Panc1 (cell line): ENCODE measurements around the gene NFATC3. TPM values are rescaled to one million over a fixed set of nuclear protein-coding genes. Genes with fewer than 3 reads are reported as not detected.

ENCODE experiments used
- ATAC-seq: fragments of 200-7000 bp; cut with Tn5 transposase; 2 replicates; pipeline ENCODE4 v1.9.1; 2020; ENCODE audit warnings: mild to moderate bottlenecking, moderate library complexity
- BruUV-seq: library from RNA; stranded (reverse); fragments of 400-500 nt; replicated peaks from 2 replicates; lab custom pipeline; 2021; lab: Mats Ljungman, UMichigan
- CTCF ChIA-PET: fragments of 300-600 bp; sonication (Branson Sonifier 250); formaldehyde crosslinking; loops from one replicate; lab custom pipeline; 2022; ENCODE audit warnings: antibody characterized with exemption; lab: Charles Lee
- POLR2A ChIA-PET: fragments of 300-600 bp; sonication (Branson Sonifier 250); formaldehyde crosslinking; loops from one replicate; lab custom pipeline; 2022; ENCODE audit warnings: antibody characterized with exemption; lab: Charles Lee
- DNase-seq: peaks from one replicate; pipeline ENCODE4 v3.0.0-alpha.2; 2010; ENCODE audit warnings: low read depth, low spot score
- H3K27ac ChIP-seq: 2 replicates; pipeline ENCODE4 v1.5.1; 2011; ENCODE audit warnings: mild to moderate bottlenecking, low read length, inconsistent platforms
- H3K27me3 ChIP-seq: fragments of 200-500 bp; sonication (Bioruptor generic); 2 replicates; pipeline ENCODE4 v1.6.0; 2014; ENCODE audit warnings: low read length, inconsistent platforms; ENCODE audit not compliant: control insufficient read depth, insufficient read depth
- H3K36me3 ChIP-seq: fragments of 200-500 bp; sonication (Bioruptor generic); 2 replicates; pipeline ENCODE4 v1.5.1; 2014; ENCODE audit warnings: inconsistent platforms, mild to moderate bottlenecking, low read length, moderate library complexity; ENCODE audit not compliant: control insufficient read depth, insufficient read depth
- H3K4me1 ChIP-seq: 2 replicates; pipeline ENCODE4 v1.5.1; 2011; ENCODE audit warnings: inconsistent platforms, mild to moderate bottlenecking, low read length, moderate library complexity; ENCODE audit not compliant: control insufficient read depth, insufficient read depth
- H3K4me3 ChIP-seq, 2 experiments: 2 replicates each; pipeline ENCODE4 v1.5.1; 2011 to 2012; ENCODE audit warnings: low read depth in 2 of 2, low read length in 2 of 2, mild to moderate bottlenecking in 2 of 2, inconsistent platforms in 1 of 2, moderate library complexity in 1 of 2
- H3K9me3 ChIP-seq: fragments of 200-500 bp; sonication (Bioruptor generic); 2 replicates; pipeline ENCODE4 v1.5.1; 2014; ENCODE audit warnings: low read depth, mild to moderate bottlenecking, inconsistent platforms, low read length, moderate library complexity; ENCODE audit not compliant: control insufficient read depth, insufficient read depth
- CTCF ChIP-seq: fragments of 450-650 bp; IDR thresholded peaks from 2 replicates; pipeline ENCODE4 v1.5.1; 2017; ENCODE audit warnings: mild to moderate bottlenecking
- POLR2AphosphoS5 ChIP-seq: IDR thresholded peaks from 2 replicates; pipeline ENCODE4 v1.6.1; 2012; ENCODE audit warnings: mild to moderate bottlenecking, low read depth, low read length, moderate library complexity
- REST ChIP-seq, 2 experiments: IDR thresholded peaks; 2 replicates each; pipeline ENCODE4 v1.6.1; 2011 to 2012; ENCODE audit warnings: low read depth in 2 of 2, control low read depth in 1 of 2, low read length in 1 of 2, mild to moderate bottlenecking in 1 of 2, moderate library complexity in 1 of 2; ENCODE audit not compliant: insufficient read depth in 1 of 2
- SIN3A ChIP-seq: IDR thresholded peaks from 2 replicates; pipeline ENCODE4 v1.6.1; 2012; ENCODE audit warnings: low read depth, mild to moderate bottlenecking, low read length, moderate library complexity, borderline replicate concordance; ENCODE audit not compliant: insufficient read depth
- TCF7L2 ChIP-seq: IDR thresholded peaks from 2 replicates; pipeline ENCODE4 v1.6.1; 2011; ENCODE audit warnings: mild to moderate bottlenecking, low read depth, low read length, inconsistent platforms
- in situ Hi-C: cut with HindIII; loops from 2 replicates; pipeline ENCODE4 v1.10.0; 2016; ENCODE audit warnings: low sequenced_read_pairs, low pct_unique_long_range_greater_than_20kb
- intact Hi-C: fragments of 100-400 bp; cut with micrococcal nuclease; formaldehyde crosslinking; loops from one replicate; pipeline ENCODE4 v1.10.0; 2022; ENCODE audit not compliant: unreplicated experiment
- total RNA-seq: library from RNA; stranded (reverse); gene quantifications from one replicate; pipeline ENCODE4 v1.2.1, GENCODE V29; 2021; ENCODE audit not compliant: unreplicated experiment

NFATC3 gene
- total RNA-seq, 1 experiment from 2014 or later: 24.8 TPM

GRCh38 chr16:68059804-68060203 lies 25.4 kb upstream of the NFATC3 start:
- no peak overlapping the region for H3K27ac ChIP-seq
- in situ Hi-C loops (no loop called here), intact Hi-C loops (no loop called here)
- DNase-seq (no peak), ATAC-seq (no peak)
- H3K9me3 ChIP-seq: no peaks in the 10 kb centered on the region
- no peaks in the 10 kb centered on the region for H3K4me1 ChIP-seq
- TF ChIP-seq CTCF (no peak), TCF7L2 (no peak), REST (IDR thresholded peaks at IDR 0.05; ENCODE audit: insufficient read depth in 1 of 2, low read depth in 2 of 2, low read length in 1 of 2) (no peak), SIN3A (no peak), POLR2AphosphoS5 (no peak)
- BruUV-seq: no TSS peak
- no peak overlapping the region for H3K4me3 ChIP-seq
- POLR2A ChIA-PET: no interaction called here
- H3K36me3 ChIP-seq: peaks cover 2% of the 10 kb centered on the region; the same call in 1 of the 2 replicates
- no peaks in the 10 kb centered on the region for H3K27me3 ChIP-seq
- CTCF ChIA-PET: no interaction called here

- ATAC-seq (no peak), DNase-seq (no peak)
- TF ChIP-seq REST (IDR thresholded peaks at IDR 0.05; ENCODE audit: insufficient read depth in 1 of 2, low read depth in 2 of 2, low read length in 1 of 2) (no peak), TCF7L2 (no peak), CTCF (no peak), POLR2AphosphoS5 (no peak), SIN3A (no peak)
- POLR2A ChIA-PET: interaction anchor here (0.8 kb wide), 1 partner anchor 107 kb away, joined by 4 read pairs; no protein-coding TSS in a partner anchor
- CTCF ChIA-PET: no interaction called here
- Histone ChIP-seq H3K27me3 (no peaks in the 10 kb centered on the region), H3K9me3 (no peaks in the 10 kb centered on the region), H3K4me1 (no peaks in the 10 kb centered on the region), H3K4me3 (no peak overlapping the region), H3K27ac (no peak overlapping the region), H3K36me3 (peaks cover under 1% of the 10 kb centered on the region; the same call in 1 of the 2 replicates)
- BruUV-seq: no TSS peak
- in situ Hi-C loops: no loop called here
- intact Hi-C loops: no loop called here
Observed at GRCh38 chr16:68061396-68061795, 23.8 kb upstream of the NFATC3 start.
